Activated naive CD4-positive, alpha-beta T cell treated with anti-CD3 and anti-CD28 coated beads, Interleukin-2, amount 10 ng/mL, durations not matched to agents 7 days and 5 days (primary cell): Measurements from ENCODE around the gene GRB10.
"Not testable (repeated sequence)": the region's sequence is repeated elsewhere in the genome, so short reads cannot be mapped to it uniquely, and the experiment has no call there.

ENCODE experiments used
- CTCF ChIA-PET: fragments of 350-600 bp; sonication (Branson Sonifier 250); formaldehyde crosslinking; loops from one replicate; lab custom pipeline; 2021; ENCODE audit warnings: antibody characterized with exemption; lab: Charles Lee
- DNase-seq: peaks from one replicate; pipeline ENCODE4 v3.0.0-alpha.2; 2020
- H3K27ac Mint-ChIP-seq: one replicate; pipeline ENCODE4 v1.8.0; 2021; ENCODE audit warnings: mild to moderate bottlenecking, moderate library complexity, mixed read lengths
- H3K27me3 Mint-ChIP-seq: one replicate; pipeline ENCODE4 v1.8.0; 2021; ENCODE audit warnings: mild to moderate bottlenecking, mixed read lengths
- H3K36me3 Mint-ChIP-seq: one replicate; pipeline ENCODE4 v1.8.0; 2021; ENCODE audit warnings: mixed read lengths
- H3K4me1 Mint-ChIP-seq: one replicate; pipeline ENCODE4 v1.8.0; 2021; ENCODE audit warnings: mixed read lengths
- H3K4me3 Mint-ChIP-seq: one replicate; pipeline ENCODE4 v1.8.0; 2021; ENCODE audit warnings: mild to moderate bottlenecking, moderate library complexity, mixed read lengths
- H3K9me3 Mint-ChIP-seq: one replicate; pipeline ENCODE4 v1.8.0; 2021; ENCODE audit warnings: mixed read lengths

The GRB10 gene

DNA sequence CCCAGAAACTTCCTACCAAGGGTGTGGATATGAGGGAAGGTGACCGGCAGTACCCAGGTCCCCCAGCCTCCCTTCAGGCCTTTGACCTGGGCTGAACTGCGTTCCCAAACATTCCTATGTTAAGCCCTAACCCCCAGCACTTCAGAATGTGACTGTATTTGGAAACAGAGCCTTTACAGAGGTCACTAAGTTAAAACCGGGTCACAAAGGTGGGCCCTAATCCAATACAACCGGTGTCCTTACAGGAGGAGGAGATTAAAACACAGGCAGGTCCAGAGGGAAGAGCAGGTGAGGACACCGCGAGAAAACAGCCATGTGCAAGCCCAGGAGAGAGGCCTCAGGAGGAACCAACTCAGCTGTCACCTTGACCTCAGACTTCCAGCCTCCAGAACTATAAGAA lies 28.0 kb downstream of the GRB10 start:
- CTCF ChIA-PET: no interaction called here

DNA sequence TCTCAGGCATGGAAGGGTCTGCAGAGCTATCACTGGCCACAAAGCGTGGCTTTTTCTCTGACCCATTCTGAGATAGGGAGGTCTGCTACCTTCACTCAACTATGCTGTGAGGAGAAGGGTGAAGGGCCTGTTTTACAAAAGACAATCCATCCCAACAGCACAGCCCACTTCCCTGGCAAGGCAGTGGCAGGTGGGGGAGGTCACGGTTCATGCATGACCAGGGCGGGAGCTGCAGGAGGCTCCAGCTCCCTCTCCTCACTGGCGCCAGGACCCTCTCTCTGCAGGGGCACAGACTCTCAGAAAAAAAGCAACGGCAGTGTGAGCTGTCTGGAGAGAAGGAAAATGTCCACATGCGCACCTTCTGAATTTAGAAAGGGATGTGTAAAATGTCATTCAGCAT lies 28.5 kb downstream of the GRB10 start:
- H3K36me3 Mint-ChIP-seq: peaks cover 4% of the 10 kb centered on the region
- no peaks in the 10 kb centered on the region for H3K27me3 Mint-ChIP-seq
- CTCF ChIA-PET: no interaction called here
- H3K4me3 Mint-ChIP-seq: no peak overlapping the region
- H3K4me1 Mint-ChIP-seq: peaks cover 9% of the 10 kb centered on the region
- DNase-seq: no peak
- peaks cover 2% of the 10 kb centered on the region for H3K9me3 Mint-ChIP-seq
- no peak overlapping the region for H3K27ac Mint-ChIP-seq

More for the DNA sequence above, 28.0 kb downstream of the GRB10 start:
- no peak overlapping the region for H3K27ac Mint-ChIP-seq
- no peak overlapping the region for H3K4me3 Mint-ChIP-seq
- H3K9me3 Mint-ChIP-seq: peaks cover 2% of the 10 kb centered on the region
- H3K27me3 Mint-ChIP-seq: no peaks in the 10 kb centered on the region
- peaks cover 4% of the 10 kb centered on the region for H3K36me3 Mint-ChIP-seq
- H3K4me1 Mint-ChIP-seq: peaks cover 9% of the 10 kb centered on the region
- no peak for DNase-seq

DNA sequence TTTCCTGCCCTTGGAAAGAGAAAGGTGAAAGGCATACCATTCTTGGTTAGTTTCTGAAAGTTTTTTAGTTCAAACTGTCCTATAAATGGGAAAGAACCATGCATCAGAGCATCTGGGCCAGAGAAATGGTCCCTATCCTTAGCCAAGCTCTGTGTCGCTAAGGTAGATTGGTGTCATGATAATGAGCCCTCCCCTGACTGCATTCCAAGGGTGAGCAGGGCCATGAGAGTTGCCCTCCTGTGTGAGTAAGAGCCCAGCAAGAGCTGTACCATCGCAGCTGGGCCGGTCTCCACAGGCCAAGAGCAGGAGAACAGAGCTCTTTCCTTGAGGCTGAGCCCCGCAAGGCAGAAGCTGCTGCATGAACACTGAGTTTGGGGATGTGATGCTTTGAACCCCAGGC lies 30.3 kb downstream of the GRB10 start:
- Mint-ChIP-seq H3K27ac (no peak overlapping the region), H3K4me3 (no peak overlapping the region), H3K4me1 (peaks cover 9% of the 10 kb centered on the region), H3K9me3 (peaks cover 2% of the 10 kb centered on the region), H3K27me3 (no peaks in the 10 kb centered on the region), H3K36me3 (peaks cover 2% of the 10 kb centered on the region)
- CTCF ChIA-PET: no interaction called here
- DNase-seq: no peak

DNA sequence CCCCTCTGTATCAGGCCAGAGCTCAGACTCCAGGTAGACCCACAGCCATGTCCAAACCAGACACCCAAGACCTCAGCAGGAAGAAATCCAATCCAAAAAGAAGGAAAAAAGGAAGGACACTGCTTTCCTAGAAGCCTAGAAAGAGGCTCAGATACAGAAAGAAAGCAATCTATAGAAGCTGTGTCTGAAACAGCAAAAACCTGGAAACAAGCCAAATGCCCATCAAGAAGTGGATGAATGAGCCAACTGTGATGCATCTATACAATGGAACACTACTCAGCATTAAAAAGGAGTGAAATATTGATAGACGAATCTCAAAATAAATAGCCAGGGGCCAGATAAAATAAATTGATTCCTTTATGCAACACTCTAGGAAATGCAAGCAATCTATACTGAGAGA lies 31.6 kb downstream of the GRB10 start:
- no peak for DNase-seq
- Mint-ChIP-seq H3K4me3 (no peak overlapping the region), H3K4me1 (peaks cover 9% of the 10 kb centered on the region), H3K36me3 (peaks cover 2% of the 10 kb centered on the region), H3K27me3 (no peaks in the 10 kb centered on the region), H3K27ac (peak overlapping the region; percentile 2), H3K9me3 (peaks cover 2% of the 10 kb centered on the region)
- CTCF ChIA-PET: interaction anchor here (0.8 kb wide), 1 partner anchor 278 kb away, joined by 3 read pairs; no protein-coding TSS in a partner anchor

DNA sequence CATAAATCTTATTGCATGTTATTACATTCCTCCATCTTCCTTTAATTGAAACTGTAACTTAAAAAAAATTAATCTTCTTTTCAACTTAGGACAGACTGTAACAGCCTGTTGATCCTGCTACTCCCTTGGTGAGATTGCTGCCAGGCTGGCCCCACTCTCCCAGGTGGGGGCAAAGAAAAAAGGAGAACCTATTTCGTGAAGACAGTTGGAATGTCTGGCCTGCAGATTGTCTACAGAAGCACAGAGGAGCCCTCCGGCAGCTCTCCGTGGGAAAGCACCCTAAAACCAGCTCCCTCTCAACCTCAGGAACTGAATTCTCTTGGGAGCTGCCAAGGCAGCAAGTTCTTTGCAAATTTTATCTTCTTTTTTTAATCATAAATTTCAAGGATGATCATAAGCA lies 32.8 kb downstream of the GRB10 start:
- Mint-ChIP-seq H3K4me3 (no peak overlapping the region), H3K27ac (no peak overlapping the region), H3K27me3 (no peaks in the 10 kb centered on the region), H3K36me3 (peaks cover 2% of the 10 kb centered on the region), H3K4me1 (peaks cover 9% of the 10 kb centered on the region), H3K9me3 (peaks cover 2% of the 10 kb centered on the region)
- CTCF ChIA-PET: interaction anchor here (1.5 kb wide), 1 partner anchor 10 kb away, joined by 4 read pairs; no protein-coding TSS in a partner anchor
- no peak for DNase-seq

DNA sequence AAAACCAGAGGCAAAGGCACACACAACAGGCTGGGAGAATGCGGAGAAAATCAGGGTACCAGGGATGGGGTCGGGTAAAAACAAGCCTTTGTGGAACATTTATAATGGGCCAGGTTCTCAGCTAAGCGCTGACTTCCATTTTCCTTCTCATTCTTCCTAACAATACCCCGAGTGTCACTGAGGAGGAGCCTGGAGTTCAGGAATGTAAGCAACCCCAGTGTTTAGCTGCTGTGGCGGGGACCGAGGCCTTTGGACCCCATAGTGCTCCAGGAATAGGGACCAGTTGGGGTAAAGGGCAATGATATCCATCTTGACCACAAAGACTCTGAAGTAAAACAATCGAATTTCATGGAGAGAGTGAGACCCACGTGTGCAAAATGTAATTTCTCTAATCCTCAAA lies 34.2 kb downstream of the GRB10 start:
- Mint-ChIP-seq H3K27me3 (no peaks in the 10 kb centered on the region), H3K4me3 (no peak overlapping the region), H3K9me3 (peaks cover 2% of the 10 kb centered on the region), H3K4me1 (peaks cover 2% of the 10 kb centered on the region), H3K27ac (no peak overlapping the region), H3K36me3 (peaks cover 2% of the 10 kb centered on the region)
- CTCF ChIA-PET: interaction anchor here (1.5 kb wide), 1 partner anchor 8 kb away, joined by 4 read pairs; no protein-coding TSS in a partner anchor
- no peak for DNase-seq

DNA sequence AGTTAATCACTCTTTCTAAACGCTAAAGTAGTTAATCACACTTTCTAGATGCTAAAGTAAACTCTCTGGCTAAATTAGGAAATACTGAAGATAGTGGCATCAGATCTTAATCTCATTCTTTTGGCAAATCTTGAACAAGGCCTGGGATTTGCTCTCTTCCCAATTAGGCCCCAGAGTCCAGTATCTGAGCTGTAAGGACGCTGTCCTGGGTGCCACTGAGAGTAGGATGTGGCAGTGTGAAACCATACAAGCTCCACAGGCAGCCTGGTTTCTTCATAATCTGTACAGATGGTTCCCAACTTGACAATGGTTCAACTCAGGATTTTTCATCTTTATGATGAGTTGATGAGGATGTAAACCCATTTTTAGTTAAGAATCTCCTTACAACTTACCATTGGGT lies 36.9 kb downstream of the GRB10 start:
- CTCF ChIA-PET: interaction anchor here (0.5 kb wide), 1 partner anchor 121 kb away, joined by 3 read pairs; no protein-coding TSS in a partner anchor
- no peaks in the 10 kb centered on the region for H3K27me3 Mint-ChIP-seq
- no peaks in the 10 kb centered on the region for H3K36me3 Mint-ChIP-seq
- H3K9me3 Mint-ChIP-seq: no peaks in the 10 kb centered on the region
- DNase-seq: no peak
- H3K27ac Mint-ChIP-seq: no peak overlapping the region
- peaks cover 12% of the 10 kb centered on the region for H3K4me1 Mint-ChIP-seq
- H3K4me3 Mint-ChIP-seq: no peak overlapping the region

DNA sequence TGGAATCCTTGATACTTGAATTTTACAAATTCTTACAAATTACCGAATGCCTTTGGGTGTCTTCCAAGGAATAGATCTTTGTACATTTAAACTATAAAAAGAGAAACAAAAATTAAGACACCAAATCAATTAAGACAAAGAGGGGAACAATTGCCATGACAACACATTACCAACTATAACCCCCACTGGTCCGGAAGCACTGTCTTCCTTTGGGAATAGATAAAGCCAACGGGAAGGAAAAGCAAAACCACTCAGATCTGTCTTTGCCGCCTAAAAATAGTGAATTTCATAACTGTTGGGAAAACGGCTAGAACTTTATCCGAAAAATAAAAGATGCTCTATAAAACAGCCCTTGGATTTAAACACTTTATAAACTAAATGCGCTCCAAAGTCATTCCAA lies 37.4 kb downstream of the GRB10 start:
- DNase-seq: no peak
- Mint-ChIP-seq H3K27me3 (no peaks in the 10 kb centered on the region), H3K9me3 (no peaks in the 10 kb centered on the region), H3K4me1 (peaks cover 17% of the 10 kb centered on the region), H3K27ac (no peak overlapping the region), H3K4me3 (no peak overlapping the region), H3K36me3 (no peaks in the 10 kb centered on the region)
- CTCF ChIA-PET: no interaction called here

GRCh38 chr7:50743893-50744292 lies 38.8 kb downstream of the GRB10 start:
- no peak for DNase-seq
- no peaks in the 10 kb centered on the region for H3K36me3 Mint-ChIP-seq
- no peaks in the 10 kb centered on the region for H3K27me3 Mint-ChIP-seq
- no peak overlapping the region for H3K4me3 Mint-ChIP-seq
- H3K4me1 Mint-ChIP-seq: peaks cover 31% of the 10 kb centered on the region
- CTCF ChIA-PET: no interaction called here
- H3K27ac Mint-ChIP-seq: no peak overlapping the region
- H3K9me3 Mint-ChIP-seq: no peaks in the 10 kb centered on the region

DNA sequence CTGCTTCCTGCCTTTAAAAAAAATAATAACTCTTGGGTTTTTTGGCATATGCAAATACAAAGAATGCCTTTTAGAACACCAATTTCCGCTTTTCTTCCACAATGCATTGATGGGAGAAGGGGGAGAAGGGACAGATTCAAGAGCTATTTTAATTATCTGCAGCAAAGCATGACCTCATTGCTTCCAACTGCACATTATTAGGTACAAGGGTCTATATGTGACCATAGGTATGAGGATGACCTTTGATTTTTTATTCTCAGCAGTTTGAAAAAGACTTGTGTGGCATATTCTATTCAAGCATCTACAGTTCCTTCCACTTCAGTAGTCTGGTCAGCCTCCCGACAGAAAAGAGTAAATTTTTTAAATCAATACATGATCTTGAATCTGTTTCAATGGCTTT lies 39.7 kb downstream of the GRB10 start:
- CTCF ChIA-PET: no interaction called here
- Mint-ChIP-seq H3K36me3 (no peaks in the 10 kb centered on the region), H3K27me3 (no peaks in the 10 kb centered on the region), H3K4me1 (peaks cover 31% of the 10 kb centered on the region), H3K9me3 (no peaks in the 10 kb centered on the region), H3K4me3 (no peak overlapping the region), H3K27ac (no peak overlapping the region)
- no peak for DNase-seq

- DNase-seq: no peak
- Mint-ChIP-seq H3K27ac (no peak overlapping the region), H3K9me3 (peaks cover under 1% of the 10 kb centered on the region), H3K4me3 (no peak overlapping the region), H3K4me1 (peaks cover 31% of the 10 kb centered on the region), H3K36me3 (no peaks in the 10 kb centered on the region), H3K27me3 (no peaks in the 10 kb centered on the region)
- CTCF ChIA-PET: no interaction called here
Observed at GRCh38 chr7:50742401-50742800, 40.3 kb downstream of the GRB10 start.

GRCh38 chr7:50739744-50740435 lies 42.8 kb downstream of the GRB10 start:
- Mint-ChIP-seq H3K27ac (peak overlapping the region; percentile 83), H3K27me3 (no peaks in the 10 kb centered on the region), H3K4me1 (peaks cover 40% of the 10 kb centered on the region), H3K9me3 (peaks cover 3% of the 10 kb centered on the region), H3K4me3 (peak overlapping the region; percentile 50), H3K36me3 (no peaks in the 10 kb centered on the region)
- peak; percentile 87 for DNase-seq
- CTCF ChIA-PET: interaction anchor here (0.9 to 1.6 kb wide), 3 partner anchors 9 to 421 kb away, joined by 4 read pairs; no protein-coding TSS in a partner anchor

DNA sequence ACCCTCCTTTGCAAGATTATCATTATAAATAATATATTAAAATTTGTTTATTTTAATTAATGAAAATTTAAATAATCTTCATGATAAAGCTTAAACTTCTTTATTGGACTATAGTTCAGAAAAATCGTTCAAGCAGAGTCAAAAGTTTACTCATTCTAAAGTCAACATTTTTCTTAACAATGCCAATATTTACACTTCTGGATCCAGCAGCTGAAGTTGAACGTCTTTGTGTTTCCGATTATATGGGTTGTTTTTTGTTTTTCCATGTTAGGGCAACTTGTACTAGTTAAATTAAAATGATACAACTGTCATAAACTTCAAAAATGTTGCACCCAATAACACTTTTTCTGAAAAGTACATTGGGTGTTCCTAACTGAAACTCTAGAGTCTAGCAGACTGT lies 43.8 kb downstream of the GRB10 start:
- DNase-seq: no peak
- peaks cover 3% of the 10 kb centered on the region for H3K9me3 Mint-ChIP-seq
- H3K27ac Mint-ChIP-seq: no peak overlapping the region
- H3K4me1 Mint-ChIP-seq: peaks cover 45% of the 10 kb centered on the region
- H3K27me3 Mint-ChIP-seq: no peaks in the 10 kb centered on the region
- CTCF ChIA-PET: no interaction called here
- no peaks in the 10 kb centered on the region for H3K36me3 Mint-ChIP-seq
- H3K4me3 Mint-ChIP-seq: no peak overlapping the region

GRCh38 chr7:50735836-50736235 lies 46.9 kb downstream of the GRB10 start:
- H3K4me1 Mint-ChIP-seq: peaks cover 33% of the 10 kb centered on the region
- H3K9me3 Mint-ChIP-seq, H3K27ac Mint-ChIP-seq, H3K36me3 Mint-ChIP-seq, DNase-seq, CTCF ChIA-PET, H3K27me3 Mint-ChIP-seq, H3K4me3 Mint-ChIP-seq: not testable (repeated sequence)

GRCh38 chr7:50735333-50735732 lies 47.4 kb downstream of the GRB10 start:
- Mint-ChIP-seq H3K4me1 (peaks cover 28% of the 10 kb centered on the region), H3K36me3 (no peaks in the 10 kb centered on the region), H3K9me3 (peaks cover 3% of the 10 kb centered on the region), H3K27ac (peak overlapping the region; percentile 1), H3K4me3 (no peak overlapping the region), H3K27me3 (no peaks in the 10 kb centered on the region)
- CTCF ChIA-PET: no interaction called here
- peak; percentile 28 for DNase-seq
